Upper lobe of left lung (tissue), 4 donors: ENCODE results near the gene HS3ST1.

Source experiments
- CTCF ChIP-seq, 6 experiments: fragments of 450-650 bp in 4 of 6; fragments of 200-600 bp in 2 of 6; sonication (generic) in 2 of 6; IDR thresholded peaks; one replicate each; pipeline ENCODE4 v1.5.1; 2016 to 2019; ENCODE audit warnings: antibody characterized with exemption in 6 of 6
- EP300 ChIP-seq, 4 donors: sonication (generic); formaldehyde crosslinking; IDR thresholded peaks; one replicate each; pipeline ENCODE4 v1.5.1; 2017; ENCODE audit warnings: antibody characterized with exemption in 4 of 4, control low read depth in 2 of 4
- POLR2A ChIP-seq, 4 donors: fragments of 450-650 bp; IDR thresholded peaks; one replicate each; pipeline ENCODE4 v1.5.1; 2016 to 2017; ENCODE audit warnings: antibody characterized with exemption in 4 of 4, mild to moderate bottlenecking in 2 of 4
- POLR2AphosphoS5 ChIP-seq, 2 donors: sonication (generic); formaldehyde crosslinking; IDR thresholded peaks; one replicate each; pipeline ENCODE4 v1.5.1; 2017; ENCODE audit warnings: antibody characterized with exemption in 2 of 2

GRCh38 chr4:11397819-11398610 is 30.7 kb downstream of the HS3ST1 start:
- TF ChIP-seq CTCF (IDR thresholded peaks at IDR 0.05) (no peak), POLR2AphosphoS5 (IDR thresholded peaks at IDR 0.05) (no peak), POLR2A (IDR thresholded peaks at IDR 0.05) (no peak), EP300 (IDR thresholded peaks at IDR 0.05) (no peak)
